ENCODE measurements around the gene PROSER3.
A peak's percentile ranks its signal among the peaks of the same experiment; 100 is the strongest.

Gene PROSER3

DNA sequence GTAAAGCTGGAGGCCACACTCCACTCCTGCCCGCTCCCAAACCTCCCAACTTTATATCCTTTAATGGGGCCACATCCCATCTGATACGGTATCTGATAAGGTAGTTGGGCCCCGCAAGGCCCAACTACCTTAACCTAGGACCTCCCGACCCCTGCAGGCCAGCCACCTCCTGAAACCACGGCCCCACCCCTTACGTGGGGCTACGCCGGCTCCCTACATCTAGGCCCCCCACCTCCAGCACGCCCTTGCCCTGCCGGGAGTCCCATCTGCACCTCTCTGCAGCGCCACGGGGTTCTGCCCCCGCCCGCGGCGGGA lies 17.9 kb upstream of the PROSER3 start:
- TF ChIP-seq SPI1 (IDR thresholded peaks at IDR 0.05; ENCODE audit: borderline replicate concordance, low read depth) = no peak
- TF ChIP-seq, protein P1, sequence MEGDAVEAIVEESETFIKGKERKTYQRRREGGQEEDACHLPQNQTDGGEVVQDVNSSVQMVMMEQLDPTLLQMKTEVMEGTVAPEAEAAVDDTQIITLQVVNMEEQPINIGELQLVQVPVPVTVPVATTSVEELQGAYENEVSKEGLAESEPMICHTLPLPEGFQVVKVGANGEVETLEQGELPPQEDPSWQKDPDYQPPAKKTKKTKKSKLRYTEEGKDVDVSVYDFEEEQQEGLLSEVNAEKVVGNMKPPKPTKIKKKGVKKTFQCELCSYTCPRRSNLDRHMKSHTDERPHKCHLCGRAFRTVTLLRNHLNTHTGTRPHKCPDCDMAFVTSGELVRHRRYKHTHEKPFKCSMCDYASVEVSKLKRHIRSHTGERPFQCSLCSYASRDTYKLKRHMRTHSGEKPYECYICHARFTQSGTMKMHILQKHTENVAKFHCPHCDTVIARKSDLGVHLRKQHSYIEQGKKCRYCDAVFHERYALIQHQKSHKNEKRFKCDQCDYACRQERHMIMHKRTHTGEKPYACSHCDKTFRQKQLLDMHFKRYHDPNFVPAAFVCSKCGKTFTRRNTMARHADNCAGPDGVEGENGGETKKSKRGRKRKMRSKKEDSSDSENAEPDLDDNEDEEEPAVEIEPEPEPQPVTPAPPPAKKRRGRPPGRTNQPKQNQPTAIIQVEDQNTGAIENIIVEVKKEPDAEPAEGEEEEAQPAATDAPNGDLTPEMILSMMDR (IDR thresholded peaks at IDR 0.05; ENCODE audit: insufficient read depth, low read length) = no peak
- no peak for TF ChIP-seq GABPA (IDR thresholded peaks at IDR 0.05; ENCODE audit: low read depth)
- TF ChIP-seq POLR2AphosphoS5 (IDR thresholded peaks at IDR 0.05; ENCODE audit: low read depth) = no peak
- TF ChIP-seq, protein P2, sequence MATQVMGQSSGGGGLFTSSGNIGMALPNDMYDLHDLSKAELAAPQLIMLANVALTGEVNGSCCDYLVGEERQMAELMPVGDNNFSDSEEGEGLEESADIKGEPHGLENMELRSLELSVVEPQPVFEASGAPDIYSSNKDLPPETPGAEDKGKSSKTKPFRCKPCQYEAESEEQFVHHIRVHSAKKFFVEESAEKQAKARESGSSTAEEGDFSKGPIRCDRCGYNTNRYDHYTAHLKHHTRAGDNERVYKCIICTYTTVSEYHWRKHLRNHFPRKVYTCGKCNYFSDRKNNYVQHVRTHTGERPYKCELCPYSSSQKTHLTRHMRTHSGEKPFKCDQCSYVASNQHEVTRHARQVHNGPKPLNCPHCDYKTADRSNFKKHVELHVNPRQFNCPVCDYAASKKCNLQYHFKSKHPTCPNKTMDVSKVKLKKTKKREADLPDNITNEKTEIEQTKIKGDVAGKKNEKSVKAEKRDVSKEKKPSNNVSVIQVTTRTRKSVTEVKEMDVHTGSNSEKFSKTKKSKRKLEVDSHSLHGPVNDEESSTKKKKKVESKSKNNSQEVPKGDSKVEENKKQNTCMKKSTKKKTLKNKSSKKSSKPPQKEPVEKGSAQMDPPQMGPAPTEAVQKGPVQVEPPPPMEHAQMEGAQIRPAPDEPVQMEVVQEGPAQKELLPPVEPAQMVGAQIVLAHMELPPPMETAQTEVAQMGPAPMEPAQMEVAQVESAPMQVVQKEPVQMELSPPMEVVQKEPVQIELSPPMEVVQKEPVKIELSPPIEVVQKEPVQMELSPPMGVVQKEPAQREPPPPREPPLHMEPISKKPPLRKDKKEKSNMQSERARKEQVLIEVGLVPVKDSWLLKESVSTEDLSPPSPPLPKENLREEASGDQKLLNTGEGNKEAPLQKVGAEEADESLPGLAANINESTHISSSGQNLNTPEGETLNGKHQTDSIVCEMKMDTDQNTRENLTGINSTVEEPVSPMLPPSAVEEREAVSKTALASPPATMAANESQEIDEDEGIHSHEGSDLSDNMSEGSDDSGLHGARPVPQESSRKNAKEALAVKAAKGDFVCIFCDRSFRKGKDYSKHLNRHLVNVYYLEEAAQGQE (IDR thresholded peaks at IDR 0.05; ENCODE audit: insufficient replicate concordance, low read depth) = no peak
- H3K27me3 ChIP-seq (ENCODE audit: insufficient read depth, poor library complexity, severe bottlenecking) = no peaks in the 10 kb centered on the region
- peak overlapping the region; percentile 71 for H3K27ac ChIP-seq (replicated peaks)
- no peak for DNase-seq (ENCODE audit: low read depth in 1 of 2, low spot score in 1 of 2)
- peak overlapping the region; percentile 63 for H3K4me3 ChIP-seq (replicated peaks; ENCODE audit: insufficient read depth, low read length)

DNA sequence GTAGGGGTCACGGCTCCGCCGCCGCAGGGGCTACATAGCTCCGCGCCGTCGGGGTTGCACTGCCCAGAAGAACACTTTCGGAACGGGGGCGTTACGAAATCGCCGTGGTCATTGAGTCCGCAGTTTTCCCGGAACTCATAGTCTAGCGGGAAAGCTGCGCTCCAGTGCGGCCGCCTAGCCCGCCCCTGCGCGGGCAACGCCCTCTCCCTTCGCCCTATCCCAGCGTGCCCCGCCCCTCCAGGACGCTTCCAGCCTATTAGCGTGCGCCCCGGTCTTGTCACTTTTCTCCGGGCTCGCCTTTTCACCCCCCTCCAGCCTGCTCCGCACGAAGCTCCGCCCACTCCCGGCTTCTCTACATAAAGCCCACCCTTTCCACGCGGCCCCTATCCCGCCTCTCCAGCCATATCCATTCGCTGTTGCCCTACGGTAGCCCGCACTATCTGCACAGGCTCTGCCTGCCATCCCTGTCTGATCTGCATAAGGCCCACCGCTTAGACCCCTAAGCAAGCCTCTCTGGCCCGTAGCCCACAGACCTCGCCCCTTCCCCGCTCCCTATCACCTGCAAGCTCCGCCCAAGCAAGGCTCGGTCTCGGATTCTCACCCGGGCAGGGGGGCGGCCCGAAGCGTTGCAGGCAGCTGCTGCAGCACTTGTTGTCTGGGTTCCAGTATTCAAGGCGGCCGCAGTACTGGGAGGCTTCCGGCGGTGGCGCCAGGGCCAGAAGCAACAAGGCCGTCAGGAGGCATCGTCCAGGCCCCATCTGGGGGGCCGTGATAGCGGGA lies 17.4 kb upstream of the PROSER3 start:
- peak; percentile 97 to 98 for DNase-seq (ENCODE audit: low read depth in 1 of 2, low spot score in 1 of 2)
- Histone ChIP-seq H3K4me3 (replicated peaks; ENCODE audit: insufficient read depth, low read length) (peak overlapping the region; percentile 63), H3K27me3 (ENCODE audit: insufficient read depth, poor library complexity, severe bottlenecking) (no peaks in the 10 kb centered on the region), H3K27ac (replicated peaks) (peak overlapping the region; percentile 71)
- TF ChIP-seq GABPA (IDR thresholded peaks at IDR 0.05; ENCODE audit: low read depth) (peak; percentile 60), POLR2AphosphoS5 (IDR thresholded peaks at IDR 0.05; ENCODE audit: low read depth) (peak; percentile 53; the same call in 1 of the 2 replicates), SPI1 (IDR thresholded peaks at IDR 0.05; ENCODE audit: borderline replicate concordance, low read depth) (no peak; the same call in 1 of the 2 replicates)
- TF ChIP-seq, protein P1 (IDR thresholded peaks at IDR 0.05; ENCODE audit: insufficient read depth, low read length) = peak; percentile 4
- TF ChIP-seq, protein P2 (IDR thresholded peaks at IDR 0.05; ENCODE audit: insufficient replicate concordance, low read depth) = no peak

DNA sequence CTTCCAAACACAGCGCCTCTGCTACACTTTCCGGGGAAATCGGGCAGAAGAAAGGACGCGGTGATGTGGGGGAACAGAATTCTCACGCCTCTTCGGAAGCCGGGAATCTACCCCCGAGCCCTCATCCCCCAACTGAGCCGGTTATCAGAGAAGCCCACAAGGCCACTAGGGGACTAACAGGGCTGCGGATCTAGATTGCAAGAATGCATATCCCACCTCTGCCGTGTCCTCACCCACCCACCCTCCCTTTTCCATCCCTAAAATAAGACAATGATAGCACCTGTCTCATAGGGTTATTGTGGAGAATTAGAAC lies 16.8 kb upstream of the PROSER3 start:
- no peak for DNase-seq (ENCODE audit: low read depth in 1 of 2, low spot score in 1 of 2)

DNA sequence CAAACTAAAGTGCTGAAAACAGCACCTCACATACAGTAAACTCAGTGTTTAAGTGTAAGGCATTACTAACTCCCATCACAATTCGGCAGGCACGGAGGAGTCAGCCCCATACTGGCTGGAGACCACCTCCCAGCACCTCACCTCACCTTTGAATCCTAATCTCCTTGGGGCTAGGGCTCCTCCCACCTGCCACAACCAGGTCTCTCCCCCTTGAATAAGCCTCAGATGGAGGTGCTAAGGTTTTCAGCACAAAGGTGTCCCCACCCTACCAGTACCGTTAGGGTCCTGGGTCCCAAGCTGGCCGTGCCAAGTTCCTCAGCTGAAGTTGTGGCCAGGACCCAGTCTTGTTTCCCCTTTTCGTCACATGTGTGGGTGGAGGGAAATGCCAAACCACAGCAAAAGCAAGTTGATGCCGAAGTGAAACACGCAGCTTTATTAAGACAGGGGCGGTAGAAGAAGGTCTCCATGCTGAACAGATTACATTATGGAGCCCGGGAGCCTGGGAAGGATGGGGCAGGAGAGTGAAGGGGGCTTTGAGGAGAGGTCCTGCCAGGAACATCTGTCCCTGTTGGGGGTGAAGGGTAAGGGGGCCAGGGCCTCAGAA lies 15.8 kb upstream of the PROSER3 start, which contains the start of gene IGFLR1:
IGFLR1 (minus strand) TSS at position 332 of the 604 bp plus-strand sequence. CDS start 1,272 bp downstream, outside the sequence.
- TF ChIP-seq GABPA (IDR thresholded peaks at IDR 0.05; ENCODE audit: low read depth) (no peak), POLR2AphosphoS5 (IDR thresholded peaks at IDR 0.05; ENCODE audit: low read depth) (peak; percentile 43; the same call in 1 of the 2 replicates), SPI1 (IDR thresholded peaks at IDR 0.05; ENCODE audit: borderline replicate concordance, low read depth) (peak; percentile 57; the same call in 1 of the 2 replicates)
- TF ChIP-seq, protein P2 (IDR thresholded peaks at IDR 0.05; ENCODE audit: insufficient replicate concordance, low read depth) = no peak
- TF ChIP-seq, protein P1 (IDR thresholded peaks at IDR 0.05; ENCODE audit: insufficient read depth, low read length) = no peak
- Histone ChIP-seq H3K27me3 (ENCODE audit: insufficient read depth, poor library complexity, severe bottlenecking) (no peaks in the 10 kb centered on the region), H3K4me3 (replicated peaks; ENCODE audit: insufficient read depth, low read length) (peak within 1 kb of the TSS; percentile 18; the same call in 1 of the 2 replicates), H3K27ac (replicated peaks) (peak within 1 kb of the TSS; percentile 67)
- DNase-seq (ENCODE audit: low read depth in 1 of 2, low spot score in 1 of 2) = peak in 1 of 2 experiments; percentile 88

More for the DNA sequence above, 16.8 kb upstream of the PROSER3 start:
- H3K4me3 ChIP-seq (replicated peaks; ENCODE audit: insufficient read depth, low read length) = peak overlapping the region; percentile 63
- peak overlapping the region; percentile 71 for H3K27ac ChIP-seq (replicated peaks)
- TF ChIP-seq GABPA (IDR thresholded peaks at IDR 0.05; ENCODE audit: low read depth) (0 out of 2 replicates have a peak, but pooled peaks have one; percentile 4), POLR2AphosphoS5 (IDR thresholded peaks at IDR 0.05; ENCODE audit: low read depth) (no peak)
- H3K27me3 ChIP-seq (ENCODE audit: insufficient read depth, poor library complexity, severe bottlenecking) = no peaks in the 10 kb centered on the region
